ENCODE results near the gene PAX6. TPM values are rescaled to one million over a fixed set of nuclear protein-coding genes. Genes with fewer than 3 reads are reported as not detected.

Gene PAX6
- not detected for total RNA-seq

- Mint-ChIP-seq H3K9me3 (peaks cover 1% of the 10 kb centered on the region), H3K4me1 (peaks cover 43% of the 10 kb centered on the region), H3K36me3 (no peaks in the 10 kb centered on the region), H3K27me3 (peaks cover 91% of the 10 kb centered on the region), H3K27ac (no peak within 1 kb of the TSS), H3K4me3 (peak within 1 kb of the TSS; percentile 64)
- peak; percentile 66 for DNase-seq
These were observed at the start of gene PAX6 for GRCh38 chr11:31810779-31811647. Gene PAX6 (minus strand): TSS chr11:31811322. CDS start chr11:31806411, 4,911 bp downstream.

- H3K27ac Mint-ChIP-seq, result no peak overlapping the region
- no peaks in the 10 kb centered on the region for H3K9me3 Mint-ChIP-seq
- peaks cover 23% of the 10 kb centered on the region for H3K27me3 Mint-ChIP-seq
- no peaks in the 10 kb centered on the region for H3K4me1 Mint-ChIP-seq
- no peaks in the 10 kb centered on the region for H3K36me3 Mint-ChIP-seq
- DNase-seq, result no peak
- no peak overlapping the region for H3K4me3 Mint-ChIP-seq
These were observed 49.3 kb upstream of the PAX6 start for GRCh38 chr11:31860391-31860790.

GRCh38 chr11:31856248-31856647 is 45.1 kb upstream of the PAX6 start:
- H3K27me3 Mint-ChIP-seq, result peaks cover 23% of the 10 kb centered on the region
- no peak overlapping the region for H3K4me3 Mint-ChIP-seq
- no peak for DNase-seq
- H3K36me3 Mint-ChIP-seq, result no peaks in the 10 kb centered on the region
- no peaks in the 10 kb centered on the region for H3K4me1 Mint-ChIP-seq
- H3K27ac Mint-ChIP-seq, result no peak overlapping the region
- no peaks in the 10 kb centered on the region for H3K9me3 Mint-ChIP-seq

- Mint-ChIP-seq H3K27me3 (peaks cover 19% of the 10 kb centered on the region), H3K9me3 (no peaks in the 10 kb centered on the region), H3K4me1 (no peaks in the 10 kb centered on the region), H3K4me3 (no peak overlapping the region), H3K36me3 (no peaks in the 10 kb centered on the region), H3K27ac (no peak overlapping the region)
- DNase-seq, result no peak
These were observed 44.3 kb upstream of the PAX6 start for GRCh38 chr11:31855466-31855865.

- H3K27ac Mint-ChIP-seq, result no peak overlapping the region
- H3K36me3 Mint-ChIP-seq, result no peaks in the 10 kb centered on the region
- no peaks in the 10 kb centered on the region for H3K4me1 Mint-ChIP-seq
- H3K27me3 Mint-ChIP-seq, result peaks cover 19% of the 10 kb centered on the region
- DNase-seq, result no peak
- no peak overlapping the region for H3K4me3 Mint-ChIP-seq
- H3K9me3 Mint-ChIP-seq, result no peaks in the 10 kb centered on the region
These were observed 39.2 kb upstream of the PAX6 start for GRCh38 chr11:31850365-31850764.

- H3K9me3 Mint-ChIP-seq, result no peaks in the 10 kb centered on the region
- H3K27ac Mint-ChIP-seq, result no peak overlapping the region
- no peak overlapping the region for H3K4me3 Mint-ChIP-seq
- no peaks in the 10 kb centered on the region for H3K36me3 Mint-ChIP-seq
- peaks cover 22% of the 10 kb centered on the region for H3K27me3 Mint-ChIP-seq
- H3K4me1 Mint-ChIP-seq, result no peaks in the 10 kb centered on the region
- no peak for DNase-seq
These were observed 36.6 kb upstream of the PAX6 start for GRCh38 chr11:31847761-31848160.

GRCh38 chr11:31845331-31845730 is 34.2 kb upstream of the PAX6 start:
- DNase-seq, result no peak
- no peaks in the 10 kb centered on the region for H3K9me3 Mint-ChIP-seq
- H3K27me3 Mint-ChIP-seq, result peaks cover 28% of the 10 kb centered on the region
- no peak overlapping the region for H3K27ac Mint-ChIP-seq
- H3K4me1 Mint-ChIP-seq, result no peaks in the 10 kb centered on the region
- H3K4me3 Mint-ChIP-seq, result no peak overlapping the region
- no peaks in the 10 kb centered on the region for H3K36me3 Mint-ChIP-seq

- H3K9me3 Mint-ChIP-seq, result no peaks in the 10 kb centered on the region
- H3K27me3 Mint-ChIP-seq, result peaks cover 30% of the 10 kb centered on the region
- H3K4me1 Mint-ChIP-seq, result no peaks in the 10 kb centered on the region
- H3K27ac Mint-ChIP-seq, result no peak overlapping the region
- no peaks in the 10 kb centered on the region for H3K36me3 Mint-ChIP-seq
- DNase-seq, result no peak
- no peak overlapping the region for H3K4me3 Mint-ChIP-seq
These were observed 33.2 kb upstream of the PAX6 start for GRCh38 chr11:31844351-31844750.

GRCh38 chr11:31841435-31841834 is 30.3 kb upstream of the PAX6 start:
- H3K4me3 Mint-ChIP-seq, result no peak overlapping the region
- H3K27me3 Mint-ChIP-seq, result peaks cover 37% of the 10 kb centered on the region
- no peaks in the 10 kb centered on the region for H3K9me3 Mint-ChIP-seq
- H3K27ac Mint-ChIP-seq, result no peak overlapping the region
- no peak for DNase-seq
- H3K4me1 Mint-ChIP-seq, result no peaks in the 10 kb centered on the region
- no peaks in the 10 kb centered on the region for H3K36me3 Mint-ChIP-seq

GRCh38 chr11:31834237-31834636 is 23.1 kb upstream of the PAX6 start:
- no peak for DNase-seq
- Mint-ChIP-seq H3K27ac (no peak overlapping the region), H3K36me3 (no peaks in the 10 kb centered on the region), H3K4me3 (no peak overlapping the region), H3K4me1 (no peaks in the 10 kb centered on the region), H3K9me3 (no peaks in the 10 kb centered on the region), H3K27me3 (peaks cover 39% of the 10 kb centered on the region)

GRCh38 chr11:31830406-31830805 is 19.3 kb upstream of the PAX6 start:
- H3K27ac Mint-ChIP-seq, result no peak overlapping the region
- H3K27me3 Mint-ChIP-seq, result peaks cover 58% of the 10 kb centered on the region
- peaks cover 13% of the 10 kb centered on the region for H3K4me1 Mint-ChIP-seq
- no peaks in the 10 kb centered on the region for H3K9me3 Mint-ChIP-seq
- DNase-seq, result no peak
- no peak overlapping the region for H3K4me3 Mint-ChIP-seq
- H3K36me3 Mint-ChIP-seq, result no peaks in the 10 kb centered on the region

- H3K9me3 Mint-ChIP-seq, result peaks cover 2% of the 10 kb centered on the region
- no peaks in the 10 kb centered on the region for H3K36me3 Mint-ChIP-seq
- H3K4me3 Mint-ChIP-seq, result no peak overlapping the region
- no peak overlapping the region for H3K27ac Mint-ChIP-seq
- H3K27me3 Mint-ChIP-seq, result peaks cover 73% of the 10 kb centered on the region
- peaks cover 25% of the 10 kb centered on the region for H3K4me1 Mint-ChIP-seq
- DNase-seq, result no peak
These were observed 17.1 kb upstream of the PAX6 start for GRCh38 chr11:31828217-31828616.

GRCh38 chr11:31827455-31828206 is 16.5 kb upstream of the PAX6 start:
- peaks cover 2% of the 10 kb centered on the region for H3K9me3 Mint-ChIP-seq
- peaks cover 79% of the 10 kb centered on the region for H3K27me3 Mint-ChIP-seq
- H3K27ac Mint-ChIP-seq, result no peak overlapping the region
- peaks cover 25% of the 10 kb centered on the region for H3K4me1 Mint-ChIP-seq
- H3K4me3 Mint-ChIP-seq, result peak overlapping the region; percentile 26
- no peak for DNase-seq
- H3K36me3 Mint-ChIP-seq, result no peaks in the 10 kb centered on the region

GRCh38 chr11:31826536-31827438 is 15.7 kb upstream of the PAX6 start:
- no peak for DNase-seq
- Mint-ChIP-seq H3K9me3 (peaks cover 2% of the 10 kb centered on the region), H3K4me1 (peaks cover 25% of the 10 kb centered on the region), H3K27me3 (peaks cover 86% of the 10 kb centered on the region), H3K27ac (no peak overlapping the region), H3K4me3 (peak overlapping the region; percentile 26), H3K36me3 (no peaks in the 10 kb centered on the region)

Data from activated naive CD8-positive, alpha-beta T cell treated with anti-CD3 and anti-CD28 coated beads for 36 hours (primary cell).